GM23338 (cell line): ENCODE data around the gene MATN1. TPM values are rescaled to one million over a fixed set of nuclear protein-coding genes. Genes with fewer than 3 reads are reported as not detected.

Experiments
- ATAC-seq: fragments of 200-7000 bp; cut with Tn5 transposase; 3 replicates; pipeline ENCODE4 v1.9.1; 2020
- DNase-seq: peaks from one replicate; pipeline ENCODE4 v3.0.0-alpha.2; 2015; ENCODE audit warnings: low spot score
- H2AFZ ChIP-seq: fragments of 200-600 bp; sonication (generic); 2 replicates; pipeline ENCODE4 v1.8.0; 2016; ENCODE audit warnings: antibody characterized with exemption, mild to moderate bottlenecking, moderate library complexity
- H3F3A ChIP-seq: fragments of 200-600 bp; sonication (generic); replicated peaks from 2 replicates; pipeline ENCODE4 v1.8.0; 2017; ENCODE audit warnings: antibody characterized with exemption, mixed run types, low read depth
- H3K27ac ChIP-seq: fragments of 200-600 bp; sonication (generic); 2 replicates; pipeline ENCODE4 v1.6.1; 2016; ENCODE audit warnings: low read depth
- H3K27me3 ChIP-seq: fragments of 200-600 bp; sonication (generic); 2 replicates; pipeline ENCODE4 v1.8.0; 2016; ENCODE audit warnings: mild to moderate bottlenecking, mixed run types, moderate library complexity; ENCODE audit not compliant: insufficient read depth
- H3K36me3 ChIP-seq: fragments of 200-600 bp; sonication (generic); 2 replicates; pipeline ENCODE4 v1.8.0; 2016; ENCODE audit warnings: mild to moderate bottlenecking; ENCODE audit not compliant: insufficient read depth
- H3K4me1 ChIP-seq: fragments of 200-600 bp; sonication (generic); 2 replicates; pipeline ENCODE4 v1.8.0; 2016; ENCODE audit warnings: mild to moderate bottlenecking, moderate library complexity; ENCODE audit not compliant: insufficient read depth
- H3K4me2 ChIP-seq: fragments of 200-600 bp; sonication (generic); 2 replicates; pipeline ENCODE4 v1.7.1; 2017; ENCODE audit warnings: mixed run types
- H3K4me3 ChIP-seq: fragments of 200-600 bp; sonication (generic); 2 replicates; pipeline ENCODE4 v1.6.1; 2016; ENCODE audit warnings: mixed run types
- H3K79me2 ChIP-seq: fragments of 200-600 bp; sonication (generic); replicated peaks from 2 replicates; pipeline ENCODE4 v1.8.0; 2017; ENCODE audit warnings: mild to moderate bottlenecking; ENCODE audit not compliant: insufficient read depth
- H3K9me2 ChIP-seq: fragments of 200-600 bp; sonication (generic); 2 replicates; pipeline ENCODE4 v1.8.0; 2017; ENCODE audit not compliant: insufficient read depth
- H4K20me1 ChIP-seq: fragments of 200-600 bp; sonication (generic); replicated peaks from 2 replicates; pipeline ENCODE4 v1.8.0; 2017; ENCODE audit warnings: mild to moderate bottlenecking; ENCODE audit not compliant: insufficient read depth
- H3K27ac Mint-ChIP-seq: 2 replicates; pipeline ENCODE4 v1.8.0; 2020; ENCODE audit warnings: inconsistent platforms, mild to moderate bottlenecking, moderate library complexity, mixed read lengths
- H3K27me3 Mint-ChIP-seq: 3 replicates; pipeline ENCODE4 v1.8.0; 2022; ENCODE audit warnings: low read depth, mild to moderate bottlenecking, moderate library complexity, mixed read lengths, inconsistent platforms; ENCODE audit not compliant: insufficient read depth, poor library complexity
- H3K36me3 Mint-ChIP-seq: 3 replicates; pipeline ENCODE4 v1.8.0; 2021; ENCODE audit warnings: low read depth, mild to moderate bottlenecking, inconsistent platforms, moderate library complexity, mixed read lengths
- H3K4me1 Mint-ChIP-seq: 3 replicates; pipeline ENCODE4 v1.8.0; 2020; ENCODE audit warnings: mild to moderate bottlenecking, inconsistent platforms, mixed read lengths
- H3K4me3 Mint-ChIP-seq: 3 replicates; pipeline ENCODE4 v1.8.0; 2021; ENCODE audit warnings: moderate library complexity, mild to moderate bottlenecking, inconsistent platforms, mixed read lengths
- H3K9me3 Mint-ChIP-seq: 3 replicates; pipeline ENCODE4 v1.8.0; 2020; ENCODE audit warnings: moderate library complexity, mild to moderate bottlenecking, inconsistent platforms, mixed read lengths
- CREB1 ChIP-seq: fragments of 250-450 bp; sonication (Bioruptor Pico); IDR thresholded peaks from 2 replicates; pipeline ENCODE4 v1.5.0; 2020; ENCODE audit warnings: low read depth, mild to moderate bottlenecking, moderate library complexity
- EZH2 ChIP-seq: fragments of 200-600 bp; sonication (generic); IDR thresholded peaks from one replicate; pipeline ENCODE4 v1.8.0; 2017; ENCODE audit warnings: antibody characterized with exemption, mild to moderate bottlenecking, low read depth; ENCODE audit not compliant: unreplicated experiment
- EZH2phosphoT487 ChIP-seq: fragments of 200-600 bp; sonication (generic); IDR thresholded peaks from one replicate; pipeline ENCODE4 v1.8.1; 2018; ENCODE audit warnings: antibody characterized with exemption; ENCODE audit not compliant: unreplicated experiment
- JUNB ChIP-seq: IDR thresholded peaks from one replicate; pipeline ENCODE4 v1.6.1; 2016; ENCODE audit warnings: antibody characterized with exemption; ENCODE audit not compliant: unreplicated experiment
- NANOG ChIP-seq: IDR thresholded peaks from 2 replicates; pipeline ENCODE4 v1.6.1; 2016; ENCODE audit warnings: antibody characterized with exemption, borderline replicate concordance
- POLR2AphosphoS5 ChIP-seq: IDR thresholded peaks from 2 replicates; pipeline ENCODE4 v1.6.1; 2016; ENCODE audit warnings: antibody characterized with exemption, low read depth
- STAT1 ChIP-seq: IDR thresholded peaks from one replicate; pipeline ENCODE4 v1.6.1; 2016; ENCODE audit warnings: antibody characterized with exemption; ENCODE audit not compliant: unreplicated experiment
- ZNF114 ChIP-seq: fragments of 250-450 bp; sonication (Bioruptor Pico); IDR thresholded peaks from 2 replicates; pipeline ENCODE4 v1.5.0; 2020; ENCODE audit warnings: mild to moderate bottlenecking, moderate library complexity
- ZNF331 ChIP-seq: fragments of 250-450 bp; sonication (Bioruptor Pico); IDR thresholded peaks from 2 replicates; pipeline ENCODE4 v1.5.0; 2020; ENCODE audit warnings: low read depth, mild to moderate bottlenecking, moderate library complexity
- polyA plus RNA-seq: library from polyadenylated mRNA; unstranded; fragments of >200 nt; fragmentation: Nextera tagmentation; extraction: Ambion mirVana; gene quantifications from 2 replicates; pipeline ENCODE4 v1.2.1, GENCODE V29; 2016
- total RNA-seq: library from RNA; depleted of rRNA; stranded (reverse); fragments of >200 nt; shearing (Covaris generic); gene quantifications from 2 replicates; pipeline ENCODE4 v1.2.3, GENCODE V29; 2014
- TF ChIP-seq, protein P1 (sequence below), 2 experiments: fragments of 200-600 bp in 1 of 2; sonication (generic) in 1 of 2; conservative IDR thresholded peaks; 2 replicates each; pipeline versions ENCODE4 v1.5.1 to v1.6.1; 2016 to 2017; ENCODE audit warnings: antibody characterized with exemption in 2 of 2, low read depth in 2 of 2, mild to moderate bottlenecking in 2 of 2, moderate library complexity in 1 of 2
- TF ChIP-seq, protein P2 (sequence below): fragments of 250-450 bp; sonication (Bioruptor Pico); IDR thresholded peaks from 2 replicates; pipeline ENCODE4 v1.5.0; 2020; ENCODE audit warnings: mild to moderate bottlenecking, moderate library complexity
- TF ChIP-seq, protein P3 (sequence below): IDR thresholded peaks from one replicate; pipeline ENCODE4 v1.6.1; 2018; ENCODE audit warnings: antibody characterized with exemption; ENCODE audit not compliant: unreplicated experiment
- TF ChIP-seq, protein P4 (sequence below): IDR thresholded peaks from 2 replicates; pipeline ENCODE4 v1.6.1; 2016; ENCODE audit warnings: antibody characterized with exemption

The MATN1 gene
- total and polyA plus RNA-seq, 2 experiments from 2014 or later: 0.08 to 0.31 TPM

DNA sequence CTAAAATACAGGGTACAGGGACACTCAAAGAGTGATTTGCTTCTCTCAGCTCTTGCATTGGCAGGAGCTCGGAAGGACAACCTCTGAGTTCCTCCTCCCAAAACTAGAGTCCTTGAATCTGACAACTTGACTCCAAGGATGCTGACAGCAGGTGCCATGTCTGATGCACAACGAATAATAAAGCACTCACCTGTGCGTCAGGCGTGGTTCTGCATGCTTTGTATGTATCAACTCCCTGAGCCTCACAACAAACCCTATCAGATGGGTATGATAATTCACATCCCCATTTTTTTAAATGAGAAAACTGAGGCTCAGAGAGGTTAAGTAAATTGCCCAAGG, 32.8 kb upstream of the MATN1 start:
- no peak for DNase-seq
- Mint-ChIP-seq H3K4me1 (peaks cover 12% of the 10 kb centered on the region), H3K27ac (no peak overlapping the region), H3K36me3 (no peaks in the 10 kb centered on the region), H3K9me3 (no peaks in the 10 kb centered on the region), H3K4me3 (no peak overlapping the region), H3K27me3 (peaks cover 12% of the 10 kb centered on the region)
- TF ChIP-seq, protein P1, sequence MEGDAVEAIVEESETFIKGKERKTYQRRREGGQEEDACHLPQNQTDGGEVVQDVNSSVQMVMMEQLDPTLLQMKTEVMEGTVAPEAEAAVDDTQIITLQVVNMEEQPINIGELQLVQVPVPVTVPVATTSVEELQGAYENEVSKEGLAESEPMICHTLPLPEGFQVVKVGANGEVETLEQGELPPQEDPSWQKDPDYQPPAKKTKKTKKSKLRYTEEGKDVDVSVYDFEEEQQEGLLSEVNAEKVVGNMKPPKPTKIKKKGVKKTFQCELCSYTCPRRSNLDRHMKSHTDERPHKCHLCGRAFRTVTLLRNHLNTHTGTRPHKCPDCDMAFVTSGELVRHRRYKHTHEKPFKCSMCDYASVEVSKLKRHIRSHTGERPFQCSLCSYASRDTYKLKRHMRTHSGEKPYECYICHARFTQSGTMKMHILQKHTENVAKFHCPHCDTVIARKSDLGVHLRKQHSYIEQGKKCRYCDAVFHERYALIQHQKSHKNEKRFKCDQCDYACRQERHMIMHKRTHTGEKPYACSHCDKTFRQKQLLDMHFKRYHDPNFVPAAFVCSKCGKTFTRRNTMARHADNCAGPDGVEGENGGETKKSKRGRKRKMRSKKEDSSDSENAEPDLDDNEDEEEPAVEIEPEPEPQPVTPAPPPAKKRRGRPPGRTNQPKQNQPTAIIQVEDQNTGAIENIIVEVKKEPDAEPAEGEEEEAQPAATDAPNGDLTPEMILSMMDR (conservative IDR thresholded peaks at IDR 0.05; ENCODE audit: low read depth in 2 of 2): no peak
- TF ChIP-seq EZH2 (no peak), CREB1 (no peak), JUNB (no peak), STAT1 (no peak), ZNF331 (CRISPR knock-in tag) (no peak), NANOG (no peak), POLR2AphosphoS5 (no peak), EZH2phosphoT487 (no peak), ZNF114 (no peak)
- TF ChIP-seq, protein P2, sequence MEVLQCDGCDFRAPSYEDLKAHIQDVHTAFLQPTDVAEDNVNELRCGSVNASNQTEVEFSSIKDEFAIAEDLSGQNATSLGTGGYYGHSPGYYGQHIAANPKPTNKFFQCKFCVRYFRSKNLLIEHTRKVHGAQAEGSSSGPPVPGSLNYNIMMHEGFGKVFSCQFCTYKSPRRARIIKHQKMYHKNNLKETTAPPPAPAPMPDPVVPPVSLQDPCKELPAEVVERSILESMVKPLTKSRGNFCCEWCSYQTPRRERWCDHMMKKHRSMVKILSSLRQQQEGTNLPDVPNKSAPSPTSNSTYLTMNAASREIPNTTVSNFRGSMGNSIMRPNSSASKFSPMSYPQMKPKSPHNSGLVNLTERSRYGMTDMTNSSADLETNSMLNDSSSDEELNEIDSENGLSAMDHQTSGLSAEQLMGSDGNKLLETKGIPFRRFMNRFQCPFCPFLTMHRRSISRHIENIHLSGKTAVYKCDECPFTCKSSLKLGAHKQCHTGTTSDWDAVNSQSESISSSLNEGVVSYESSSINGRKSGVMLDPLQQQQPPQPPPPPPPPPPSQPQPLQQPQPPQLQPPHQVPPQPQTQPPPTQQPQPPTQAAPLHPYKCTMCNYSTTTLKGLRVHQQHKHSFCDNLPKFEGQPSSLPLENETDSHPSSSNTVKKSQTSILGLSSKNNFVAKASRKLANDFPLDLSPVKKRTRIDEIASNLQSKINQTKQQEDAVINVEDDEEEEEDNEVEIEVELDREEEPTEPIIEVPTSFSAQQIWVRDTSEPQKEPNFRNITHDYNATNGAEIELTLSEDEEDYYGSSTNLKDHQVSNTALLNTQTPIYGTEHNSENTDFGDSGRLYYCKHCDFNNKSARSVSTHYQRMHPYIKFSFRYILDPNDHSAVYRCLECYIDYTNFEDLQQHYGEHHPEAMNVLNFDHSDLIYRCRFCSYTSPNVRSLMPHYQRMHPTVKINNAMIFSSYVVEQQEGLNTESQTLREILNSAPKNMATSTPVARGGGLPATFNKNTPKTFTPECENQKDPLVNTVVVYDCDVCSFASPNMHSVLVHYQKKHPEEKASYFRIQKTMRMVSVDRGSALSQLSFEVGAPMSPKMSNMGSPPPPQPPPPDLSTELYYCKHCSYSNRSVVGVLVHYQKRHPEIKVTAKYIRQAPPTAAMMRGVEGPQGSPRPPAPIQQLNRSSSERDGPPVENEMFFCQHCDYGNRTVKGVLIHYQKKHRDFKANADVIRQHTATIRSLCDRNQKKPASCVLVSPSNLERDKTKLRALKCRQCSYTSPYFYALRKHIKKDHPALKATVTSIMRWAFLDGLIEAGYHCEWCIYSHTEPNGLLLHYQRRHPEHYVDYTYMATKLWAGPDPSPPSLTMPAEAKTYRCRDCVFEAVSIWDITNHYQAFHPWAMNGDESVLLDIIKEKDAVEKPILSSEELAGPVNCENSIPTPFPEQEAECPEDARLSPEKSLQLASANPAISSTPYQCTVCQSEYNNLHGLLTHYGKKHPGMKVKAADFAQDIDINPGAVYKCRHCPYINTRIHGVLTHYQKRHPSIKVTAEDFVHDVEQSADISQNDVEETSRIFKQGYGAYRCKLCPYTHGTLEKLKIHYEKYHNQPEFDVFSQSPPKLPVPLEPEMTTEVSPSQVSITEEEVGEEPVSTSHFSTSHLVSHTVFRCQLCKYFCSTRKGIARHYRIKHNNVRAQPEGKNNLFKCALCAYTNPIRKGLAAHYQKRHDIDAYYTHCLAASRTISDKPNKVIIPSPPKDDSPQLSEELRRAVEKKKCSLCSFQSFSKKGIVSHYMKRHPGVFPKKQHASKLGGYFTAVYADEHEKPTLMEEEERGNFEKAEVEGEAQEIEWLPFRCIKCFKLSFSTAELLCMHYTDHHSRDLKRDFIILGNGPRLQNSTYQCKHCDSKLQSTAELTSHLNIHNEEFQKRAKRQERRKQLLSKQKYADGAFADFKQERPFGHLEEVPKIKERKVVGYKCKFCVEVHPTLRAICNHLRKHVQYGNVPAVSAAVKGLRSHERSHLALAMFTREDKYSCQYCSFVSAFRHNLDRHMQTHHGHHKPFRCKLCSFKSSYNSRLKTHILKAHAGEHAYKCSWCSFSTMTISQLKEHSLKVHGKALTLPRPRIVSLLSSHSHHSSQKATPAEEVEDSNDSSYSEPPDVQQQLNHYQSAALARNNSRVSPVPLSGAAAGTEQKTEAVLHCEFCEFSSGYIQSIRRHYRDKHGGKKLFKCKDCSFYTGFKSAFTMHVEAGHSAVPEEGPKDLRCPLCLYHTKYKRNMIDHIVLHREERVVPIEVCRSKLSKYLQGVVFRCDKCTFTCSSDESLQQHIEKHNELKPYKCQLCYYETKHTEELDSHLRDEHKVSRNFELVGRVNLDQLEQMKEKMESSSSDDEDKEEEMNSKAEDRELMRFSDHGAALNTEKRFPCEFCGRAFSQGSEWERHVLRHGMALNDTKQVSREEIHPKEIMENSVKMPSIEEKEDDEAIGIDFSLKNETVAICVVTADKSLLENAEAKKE (CRISPR knock-in tag): no peak
- TF ChIP-seq, protein P3, sequence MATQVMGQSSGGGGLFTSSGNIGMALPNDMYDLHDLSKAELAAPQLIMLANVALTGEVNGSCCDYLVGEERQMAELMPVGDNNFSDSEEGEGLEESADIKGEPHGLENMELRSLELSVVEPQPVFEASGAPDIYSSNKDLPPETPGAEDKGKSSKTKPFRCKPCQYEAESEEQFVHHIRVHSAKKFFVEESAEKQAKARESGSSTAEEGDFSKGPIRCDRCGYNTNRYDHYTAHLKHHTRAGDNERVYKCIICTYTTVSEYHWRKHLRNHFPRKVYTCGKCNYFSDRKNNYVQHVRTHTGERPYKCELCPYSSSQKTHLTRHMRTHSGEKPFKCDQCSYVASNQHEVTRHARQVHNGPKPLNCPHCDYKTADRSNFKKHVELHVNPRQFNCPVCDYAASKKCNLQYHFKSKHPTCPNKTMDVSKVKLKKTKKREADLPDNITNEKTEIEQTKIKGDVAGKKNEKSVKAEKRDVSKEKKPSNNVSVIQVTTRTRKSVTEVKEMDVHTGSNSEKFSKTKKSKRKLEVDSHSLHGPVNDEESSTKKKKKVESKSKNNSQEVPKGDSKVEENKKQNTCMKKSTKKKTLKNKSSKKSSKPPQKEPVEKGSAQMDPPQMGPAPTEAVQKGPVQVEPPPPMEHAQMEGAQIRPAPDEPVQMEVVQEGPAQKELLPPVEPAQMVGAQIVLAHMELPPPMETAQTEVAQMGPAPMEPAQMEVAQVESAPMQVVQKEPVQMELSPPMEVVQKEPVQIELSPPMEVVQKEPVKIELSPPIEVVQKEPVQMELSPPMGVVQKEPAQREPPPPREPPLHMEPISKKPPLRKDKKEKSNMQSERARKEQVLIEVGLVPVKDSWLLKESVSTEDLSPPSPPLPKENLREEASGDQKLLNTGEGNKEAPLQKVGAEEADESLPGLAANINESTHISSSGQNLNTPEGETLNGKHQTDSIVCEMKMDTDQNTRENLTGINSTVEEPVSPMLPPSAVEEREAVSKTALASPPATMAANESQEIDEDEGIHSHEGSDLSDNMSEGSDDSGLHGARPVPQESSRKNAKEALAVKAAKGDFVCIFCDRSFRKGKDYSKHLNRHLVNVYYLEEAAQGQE: no peak
- TF ChIP-seq, protein P4, sequence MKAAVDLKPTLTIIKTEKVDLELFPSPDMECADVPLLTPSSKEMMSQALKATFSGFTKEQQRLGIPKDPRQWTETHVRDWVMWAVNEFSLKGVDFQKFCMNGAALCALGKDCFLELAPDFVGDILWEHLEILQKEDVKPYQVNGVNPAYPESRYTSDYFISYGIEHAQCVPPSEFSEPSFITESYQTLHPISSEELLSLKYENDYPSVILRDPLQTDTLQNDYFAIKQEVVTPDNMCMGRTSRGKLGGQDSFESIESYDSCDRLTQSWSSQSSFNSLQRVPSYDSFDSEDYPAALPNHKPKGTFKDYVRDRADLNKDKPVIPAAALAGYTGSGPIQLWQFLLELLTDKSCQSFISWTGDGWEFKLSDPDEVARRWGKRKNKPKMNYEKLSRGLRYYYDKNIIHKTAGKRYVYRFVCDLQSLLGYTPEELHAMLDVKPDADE: no peak
- H3K79me2 ChIP-seq: no peaks in the 10 kb centered on the region
- H3K9me2 ChIP-seq: no peaks in the 10 kb centered on the region
- H2AFZ ChIP-seq: no peak overlapping the region
- no peak overlapping the region for H3K4me2 ChIP-seq
- ATAC-seq: no peak
- no peaks in the 10 kb centered on the region for H4K20me1 ChIP-seq
- H3K36me3 ChIP-seq: no peaks in the 10 kb centered on the region
- no peak overlapping the region for H3K27ac ChIP-seq
- H3K27me3 ChIP-seq: no peaks in the 10 kb centered on the region
- no peak overlapping the region for H3K4me3 ChIP-seq
- peaks cover 8% of the 10 kb centered on the region; the same call in 1 of the 2 replicates for H3K4me1 ChIP-seq
- no peaks in the 10 kb centered on the region for H3F3A ChIP-seq
